Measurements from ENCODE around the gene CWF19L2. TPM values are rescaled to one million over a fixed set of nuclear protein-coding genes. Genes with fewer than 3 reads are reported as not detected.

The CWF19L2 gene
- total RNA-seq, 1 donor from 2014 or later: 7.6 TPM

DNA sequence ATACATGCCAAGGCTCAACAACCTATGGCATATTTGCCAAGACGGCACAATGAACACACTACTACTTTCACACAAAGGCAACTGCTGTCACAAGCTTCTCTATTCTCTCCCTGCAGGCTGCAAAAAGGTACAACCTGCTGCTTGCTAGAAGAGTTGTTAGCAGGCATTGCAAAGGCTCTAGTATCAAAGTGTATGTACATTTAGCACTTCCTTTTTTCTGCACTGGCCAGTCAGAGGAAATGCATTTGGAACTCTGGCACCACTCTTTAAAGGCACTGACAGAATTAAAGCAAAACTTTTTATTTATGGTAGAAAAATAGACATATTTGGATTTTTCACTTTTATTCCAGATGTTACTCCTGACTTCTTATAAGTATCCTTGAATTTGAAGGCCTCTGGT lies 125.9 kb downstream of the CWF19L2 start:
- TF ChIP-seq, protein P1, sequence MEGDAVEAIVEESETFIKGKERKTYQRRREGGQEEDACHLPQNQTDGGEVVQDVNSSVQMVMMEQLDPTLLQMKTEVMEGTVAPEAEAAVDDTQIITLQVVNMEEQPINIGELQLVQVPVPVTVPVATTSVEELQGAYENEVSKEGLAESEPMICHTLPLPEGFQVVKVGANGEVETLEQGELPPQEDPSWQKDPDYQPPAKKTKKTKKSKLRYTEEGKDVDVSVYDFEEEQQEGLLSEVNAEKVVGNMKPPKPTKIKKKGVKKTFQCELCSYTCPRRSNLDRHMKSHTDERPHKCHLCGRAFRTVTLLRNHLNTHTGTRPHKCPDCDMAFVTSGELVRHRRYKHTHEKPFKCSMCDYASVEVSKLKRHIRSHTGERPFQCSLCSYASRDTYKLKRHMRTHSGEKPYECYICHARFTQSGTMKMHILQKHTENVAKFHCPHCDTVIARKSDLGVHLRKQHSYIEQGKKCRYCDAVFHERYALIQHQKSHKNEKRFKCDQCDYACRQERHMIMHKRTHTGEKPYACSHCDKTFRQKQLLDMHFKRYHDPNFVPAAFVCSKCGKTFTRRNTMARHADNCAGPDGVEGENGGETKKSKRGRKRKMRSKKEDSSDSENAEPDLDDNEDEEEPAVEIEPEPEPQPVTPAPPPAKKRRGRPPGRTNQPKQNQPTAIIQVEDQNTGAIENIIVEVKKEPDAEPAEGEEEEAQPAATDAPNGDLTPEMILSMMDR (IDR thresholded peaks at IDR 0.05; ENCODE audit: insufficient read depth, low read length, poor library complexity, severe bottlenecking): no peak
- Histone ChIP-seq H3K36me3 (ENCODE audit: control insufficient read depth, insufficient read depth, low read length) (no peaks in the 10 kb centered on the region), H3K4me3 (ENCODE audit: low read depth, low read length) (no peak overlapping the region), H3K27me3 (ENCODE audit: control insufficient read depth, insufficient read depth, low read length) (no peaks in the 10 kb centered on the region)
- DNase-seq (ENCODE audit: low read depth): no peak

DNA sequence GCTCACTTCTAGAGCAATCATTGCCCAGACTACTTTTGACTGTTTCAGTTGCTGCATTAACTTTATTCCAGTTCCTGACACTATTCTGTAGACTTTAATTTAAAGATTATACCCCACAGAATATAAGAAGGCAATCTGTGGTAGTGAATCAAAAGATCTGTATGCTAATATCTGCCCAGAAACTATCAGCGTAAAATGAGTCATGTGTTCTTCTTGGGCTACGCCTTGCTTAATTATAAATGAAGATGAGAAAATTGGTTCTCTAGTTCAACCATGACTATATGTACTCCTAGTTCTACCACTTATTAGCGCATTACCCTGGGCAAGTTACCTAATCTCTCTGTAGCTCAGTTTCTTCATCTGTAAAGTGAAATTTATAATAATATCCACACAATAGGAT lies 128.5 kb downstream of the CWF19L2 start:
- no peaks in the 10 kb centered on the region for H3K36me3 ChIP-seq (ENCODE audit: control insufficient read depth, insufficient read depth, low read length)
- no peaks in the 10 kb centered on the region for H3K27me3 ChIP-seq (ENCODE audit: control insufficient read depth, insufficient read depth, low read length)
- no peak for DNase-seq (ENCODE audit: low read depth)
- H3K4me3 ChIP-seq (ENCODE audit: low read depth, low read length): no peak overlapping the region
- TF ChIP-seq, protein P1 (IDR thresholded peaks at IDR 0.05; ENCODE audit: insufficient read depth, low read length, poor library complexity, severe bottlenecking): no peak

DNA sequence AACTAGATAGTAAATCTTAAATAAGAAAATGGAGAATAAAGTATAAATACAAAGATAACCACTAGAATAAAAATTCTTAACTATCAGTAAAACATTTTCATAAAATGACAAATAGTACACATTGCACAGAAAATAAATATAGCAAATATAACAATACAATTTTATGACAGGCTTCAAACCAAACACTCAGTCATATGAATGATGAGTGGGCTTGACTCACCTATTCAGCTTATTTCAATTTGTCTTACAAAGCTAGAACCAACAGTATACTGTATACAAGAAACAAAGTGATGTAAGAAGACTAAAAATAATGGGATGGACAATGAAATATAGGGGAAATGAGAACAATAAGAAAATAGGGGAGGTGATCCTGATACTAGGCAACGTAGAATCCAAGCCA lies 141.2 kb downstream of the CWF19L2 start:
- H3K27me3 ChIP-seq (ENCODE audit: control insufficient read depth, insufficient read depth, low read length): no peaks in the 10 kb centered on the region
- TF ChIP-seq, protein P1 (IDR thresholded peaks at IDR 0.05; ENCODE audit: insufficient read depth, low read length, poor library complexity, severe bottlenecking): no peak
- no peak for DNase-seq (ENCODE audit: low read depth)
- no peaks in the 10 kb centered on the region for H3K36me3 ChIP-seq (ENCODE audit: control insufficient read depth, insufficient read depth, low read length)
- no peak overlapping the region for H3K4me3 ChIP-seq (ENCODE audit: low read depth, low read length)

DNA sequence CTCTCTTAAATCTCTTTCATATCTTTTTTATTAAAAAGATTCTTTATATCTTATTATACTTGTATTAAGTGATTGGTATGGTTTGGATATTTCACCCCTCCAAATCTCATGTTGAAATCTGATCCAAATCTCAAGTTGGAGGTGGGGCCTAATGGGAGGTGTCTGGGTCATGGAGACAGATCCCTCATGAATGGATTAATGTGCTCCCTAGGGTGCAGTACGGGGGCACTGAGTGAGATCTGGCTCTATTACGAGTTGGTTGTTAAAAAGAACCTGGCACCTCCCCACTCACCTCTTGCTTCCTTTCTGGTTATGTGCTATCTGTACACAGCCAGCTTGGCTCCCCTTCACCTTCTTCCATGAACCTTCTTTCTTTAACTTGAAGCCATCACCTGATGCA lies 149.6 kb downstream of the CWF19L2 start:
- Histone ChIP-seq H3K4me3 (ENCODE audit: low read depth, low read length) (no peak overlapping the region), H3K36me3 (ENCODE audit: control insufficient read depth, insufficient read depth, low read length) (no peaks in the 10 kb centered on the region), H3K27me3 (ENCODE audit: control insufficient read depth, insufficient read depth, low read length) (no peaks in the 10 kb centered on the region)
- DNase-seq (ENCODE audit: low read depth): no peak
- TF ChIP-seq, protein P1 (IDR thresholded peaks at IDR 0.05; ENCODE audit: insufficient read depth, low read length, poor library complexity, severe bottlenecking): no peak

DNA sequence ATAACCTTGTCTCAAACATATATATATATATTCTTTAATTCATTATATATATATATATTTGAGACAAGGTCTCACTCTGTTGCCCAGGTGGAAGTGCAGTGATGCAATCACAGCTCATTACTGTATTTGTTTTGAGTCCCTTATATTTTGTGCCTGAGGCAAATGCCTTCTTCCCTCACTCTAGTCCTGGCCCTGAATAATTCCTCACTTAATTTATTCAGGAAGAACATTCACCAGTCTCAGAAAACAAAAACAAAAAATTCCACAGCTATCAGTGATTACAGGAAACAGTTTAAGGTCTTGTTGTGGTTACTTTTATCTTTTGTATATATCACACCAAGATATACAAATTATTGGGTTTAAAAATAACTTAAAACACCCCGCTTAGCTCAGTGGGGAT lies 155.7 kb downstream of the CWF19L2 start:
- TF ChIP-seq, protein P1 (IDR thresholded peaks at IDR 0.05; ENCODE audit: insufficient read depth, low read length, poor library complexity, severe bottlenecking): no peak
- DNase-seq (ENCODE audit: low read depth): no peak
- Histone ChIP-seq H3K36me3 (ENCODE audit: control insufficient read depth, insufficient read depth, low read length) (no peaks in the 10 kb centered on the region), H3K4me3 (ENCODE audit: low read depth, low read length) (no peak overlapping the region), H3K27me3 (ENCODE audit: control insufficient read depth, insufficient read depth, low read length) (no peaks in the 10 kb centered on the region)

DNA sequence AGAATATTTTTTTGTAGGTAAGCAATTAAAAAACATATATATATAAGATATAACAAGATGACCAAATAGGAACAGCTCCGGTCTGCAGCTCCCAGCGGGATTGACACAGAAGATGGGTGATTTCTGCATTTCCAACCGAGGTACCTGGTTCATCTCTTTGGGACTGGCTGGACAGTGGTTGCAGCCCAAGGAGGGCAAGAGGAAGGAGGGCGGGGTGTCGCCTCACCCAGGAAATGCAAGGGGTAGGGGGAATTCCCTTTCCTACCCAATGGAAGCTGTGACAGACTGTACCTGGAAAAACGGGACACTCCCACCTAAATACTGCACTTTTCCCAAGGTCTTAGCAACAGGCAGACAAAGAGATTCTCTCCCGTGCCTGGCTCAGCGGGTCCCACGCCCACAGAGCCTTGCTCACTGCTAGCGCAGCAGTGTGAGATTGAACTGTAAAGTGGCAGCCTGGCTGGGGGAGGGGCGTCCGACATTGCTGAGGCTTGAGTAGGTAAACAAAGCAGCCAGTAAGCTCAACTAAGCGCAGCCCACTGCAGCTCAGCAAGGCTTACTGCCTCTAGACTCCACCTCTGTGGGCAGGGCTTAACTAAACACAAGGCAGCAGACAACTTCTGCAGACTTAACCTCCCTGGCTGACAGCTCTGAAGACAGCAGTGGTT lies 163.8 kb downstream of the CWF19L2 start:
- TF ChIP-seq, protein P1 (IDR thresholded peaks at IDR 0.05; ENCODE audit: insufficient read depth, low read length, poor library complexity, severe bottlenecking): no peak
- no peaks in the 10 kb centered on the region for H3K27me3 ChIP-seq (ENCODE audit: control insufficient read depth, insufficient read depth, low read length)
- no peak overlapping the region for H3K4me3 ChIP-seq (ENCODE audit: low read depth, low read length)
- no peaks in the 10 kb centered on the region for H3K36me3 ChIP-seq (ENCODE audit: control insufficient read depth, insufficient read depth, low read length)
- no peak for DNase-seq (ENCODE audit: low read depth)
